Osteoblast (primary cell): ENCODE results near the gene WFDC12. TPM values are rescaled to one million over a fixed set of nuclear protein-coding genes. Genes with fewer than 3 reads are reported as not detected.
A peak's percentile ranks its signal among the peaks of the same experiment; 100 is the strongest.

Source experiments
- DNase-seq: peaks from one replicate; pipeline ENCODE4 v3.0.0; 2011; ENCODE audit warnings: low spot score, mixed read lengths; ENCODE audit not compliant: insufficient read length; ENCODE audit errors: missing footprints
- H2AFZ ChIP-seq: 2 replicates; pipeline ENCODE4 v1.6.0; 2011; ENCODE audit warnings: mild to moderate bottlenecking, low read length
- H3K27ac ChIP-seq: 2 replicates; pipeline ENCODE4 v1.5.1; 2011; ENCODE audit warnings: mild to moderate bottlenecking, low read depth, low read length, moderate library complexity
- H3K27me3 ChIP-seq: 2 replicates; pipeline ENCODE4 v1.6.0; 2012; ENCODE audit warnings: mild to moderate bottlenecking, control low read depth, inconsistent platforms, low read length, moderate library complexity; ENCODE audit not compliant: insufficient read depth
- H3K36me3 ChIP-seq: 2 replicates; pipeline ENCODE4 v1.5.1; 2011; ENCODE audit warnings: mild to moderate bottlenecking, low read length, control low read depth, moderate library complexity; ENCODE audit not compliant: insufficient read depth
- H3K4me1 ChIP-seq: 2 replicates; pipeline ENCODE4 v1.5.1; 2011; ENCODE audit warnings: mild to moderate bottlenecking, low read length, control low read depth, moderate library complexity; ENCODE audit not compliant: insufficient read depth
- H3K4me2 ChIP-seq: 2 replicates; pipeline ENCODE4 v1.6.0; 2011; ENCODE audit warnings: mild to moderate bottlenecking, low read length; ENCODE audit not compliant: insufficient read depth
- H3K4me3 ChIP-seq: fragments of 200-600 bp; sonication (generic); 3 replicates; pipeline ENCODE4 v1.5.1; 2012; ENCODE audit warnings: mild to moderate bottlenecking, low read length, inconsistent platforms; ENCODE audit not compliant: insufficient read depth
- H3K79me2 ChIP-seq: 2 replicates; pipeline ENCODE4 v1.6.0; 2012; ENCODE audit warnings: mild to moderate bottlenecking, low read length, control low read depth, inconsistent platforms; ENCODE audit not compliant: insufficient read depth
- H3K9me3 ChIP-seq: 2 replicates; pipeline ENCODE4 v1.5.1; 2011; ENCODE audit warnings: low read depth, low read length, control low read depth
- H4K20me1 ChIP-seq: 2 replicates; pipeline ENCODE4 v1.6.0; 2012; ENCODE audit warnings: mild to moderate bottlenecking, low read length, control low read depth; ENCODE audit not compliant: insufficient read depth
- total RNA-seq: library from RNA; depleted of rRNA; stranded (reverse); fragments of >200 nt; gene quantifications from 2 replicates; pipeline ENCODE4 v1.2.3, GENCODE V29; 2012
- TF ChIP-seq, protein P1 (sequence below): IDR thresholded peaks from 2 replicates; pipeline ENCODE4 v1.5.1; 2011; ENCODE audit warnings: mild to moderate bottlenecking, low read depth, low read length, moderate library complexity; ENCODE audit errors: extremely low read depth

The WFDC12 gene
- total RNA-seq, 1 donor = not detected

GRCh38 chr20:45097485-45098102 is 26.7 kb downstream of the WFDC12 start:
- Histone ChIP-seq H3K4me3 (no peak overlapping the region), H3K4me1 (peaks cover 12% of the 10 kb centered on the region), H3K9me3 (no peaks in the 10 kb centered on the region), H3K27ac (no peak overlapping the region), H3K27me3 (no peaks in the 10 kb centered on the region), H3K36me3 (no peaks in the 10 kb centered on the region), H2AFZ (no peak overlapping the region), H3K79me2 (no peaks in the 10 kb centered on the region), H4K20me1 (no peaks in the 10 kb centered on the region), H3K4me2 (no peak overlapping the region)
- TF ChIP-seq, protein P1, sequence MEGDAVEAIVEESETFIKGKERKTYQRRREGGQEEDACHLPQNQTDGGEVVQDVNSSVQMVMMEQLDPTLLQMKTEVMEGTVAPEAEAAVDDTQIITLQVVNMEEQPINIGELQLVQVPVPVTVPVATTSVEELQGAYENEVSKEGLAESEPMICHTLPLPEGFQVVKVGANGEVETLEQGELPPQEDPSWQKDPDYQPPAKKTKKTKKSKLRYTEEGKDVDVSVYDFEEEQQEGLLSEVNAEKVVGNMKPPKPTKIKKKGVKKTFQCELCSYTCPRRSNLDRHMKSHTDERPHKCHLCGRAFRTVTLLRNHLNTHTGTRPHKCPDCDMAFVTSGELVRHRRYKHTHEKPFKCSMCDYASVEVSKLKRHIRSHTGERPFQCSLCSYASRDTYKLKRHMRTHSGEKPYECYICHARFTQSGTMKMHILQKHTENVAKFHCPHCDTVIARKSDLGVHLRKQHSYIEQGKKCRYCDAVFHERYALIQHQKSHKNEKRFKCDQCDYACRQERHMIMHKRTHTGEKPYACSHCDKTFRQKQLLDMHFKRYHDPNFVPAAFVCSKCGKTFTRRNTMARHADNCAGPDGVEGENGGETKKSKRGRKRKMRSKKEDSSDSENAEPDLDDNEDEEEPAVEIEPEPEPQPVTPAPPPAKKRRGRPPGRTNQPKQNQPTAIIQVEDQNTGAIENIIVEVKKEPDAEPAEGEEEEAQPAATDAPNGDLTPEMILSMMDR = no peak
- peak; percentile 91 for DNase-seq

GRCh38 chr20:45096781-45097180 is 27.5 kb downstream of the WFDC12 start:
- H3K4me2 ChIP-seq = no peak overlapping the region
- no peak overlapping the region for H3K27ac ChIP-seq
- H3K4me3 ChIP-seq = no peak overlapping the region
- no peak overlapping the region for H2AFZ ChIP-seq
- TF ChIP-seq, protein P1 = no peak
- no peaks in the 10 kb centered on the region for H4K20me1 ChIP-seq
- H3K4me1 ChIP-seq = peaks cover 12% of the 10 kb centered on the region
- H3K36me3 ChIP-seq = no peaks in the 10 kb centered on the region
- no peaks in the 10 kb centered on the region for H3K27me3 ChIP-seq
- DNase-seq = peak; percentile 66
- H3K79me2 ChIP-seq = no peaks in the 10 kb centered on the region
- H3K9me3 ChIP-seq = no peaks in the 10 kb centered on the region

GRCh38 chr20:45095805-45096238 is 28.4 kb downstream of the WFDC12 start:
- TF ChIP-seq, protein P1 = peak; percentile 66
- Histone ChIP-seq H3K4me1 (peaks cover 17% of the 10 kb centered on the region), H3K27ac (no peak overlapping the region), H3K36me3 (no peaks in the 10 kb centered on the region), H3K79me2 (no peaks in the 10 kb centered on the region), H4K20me1 (no peaks in the 10 kb centered on the region), H3K9me3 (no peaks in the 10 kb centered on the region), H2AFZ (no peak overlapping the region), H3K27me3 (no peaks in the 10 kb centered on the region), H3K4me2 (no peak overlapping the region), H3K4me3 (no peak overlapping the region)
- peak; percentile 94 for DNase-seq

DNA sequence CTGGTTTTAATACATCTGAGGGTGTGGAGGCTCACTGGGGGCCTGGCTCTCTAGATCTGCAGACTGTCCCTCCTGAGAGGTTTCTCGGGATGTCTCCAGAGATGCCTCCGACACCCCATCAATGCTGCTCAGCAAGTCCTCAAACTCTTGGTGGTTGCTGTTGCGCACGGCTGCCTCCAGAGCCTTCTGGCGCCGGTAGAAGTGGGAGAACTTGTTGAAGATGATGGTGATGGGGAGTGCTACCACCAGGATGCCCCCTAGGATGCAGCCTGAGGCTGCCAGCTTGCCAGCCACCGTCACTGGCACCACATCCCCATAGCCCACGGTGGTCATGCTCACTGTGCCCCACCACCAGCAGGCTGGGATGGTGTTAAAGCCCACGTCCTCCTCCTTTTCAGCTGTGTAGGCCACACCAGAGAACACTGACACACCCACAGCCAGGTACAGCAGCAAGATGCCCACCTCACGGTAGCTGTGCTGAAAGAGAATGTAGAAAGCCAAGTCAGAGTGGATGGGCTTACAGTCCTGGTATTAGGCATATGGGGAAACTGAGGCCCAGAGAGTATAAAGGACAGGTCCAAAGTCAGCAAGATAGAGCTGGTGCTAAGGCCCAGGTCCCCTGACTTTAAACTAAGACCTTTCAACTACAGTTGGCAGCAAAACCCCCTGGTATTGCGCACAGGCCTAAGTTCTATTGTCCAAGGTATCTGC is 29.2 kb downstream of the WFDC12 start:
- no peaks in the 10 kb centered on the region for H3K27me3 ChIP-seq
- peaks cover 23% of the 10 kb centered on the region for H3K4me1 ChIP-seq
- no peaks in the 10 kb centered on the region for H4K20me1 ChIP-seq
- no peak overlapping the region for H3K4me2 ChIP-seq
- no peaks in the 10 kb centered on the region for H3K79me2 ChIP-seq
- no peak overlapping the region for H3K27ac ChIP-seq
- no peak overlapping the region for H2AFZ ChIP-seq
- no peak for DNase-seq
- TF ChIP-seq, protein P1 = no peak
- no peaks in the 10 kb centered on the region for H3K9me3 ChIP-seq
- no peak overlapping the region for H3K4me3 ChIP-seq
- H3K36me3 ChIP-seq = no peaks in the 10 kb centered on the region
